ENCODE data around the gene THADA. TPM values are rescaled to one million over a fixed set of nuclear protein-coding genes. Genes with fewer than 3 reads are reported as not detected.

THADA gene
- total RNA-seq, 1 donor from 2014 or later: 48.4 TPM

DNA sequence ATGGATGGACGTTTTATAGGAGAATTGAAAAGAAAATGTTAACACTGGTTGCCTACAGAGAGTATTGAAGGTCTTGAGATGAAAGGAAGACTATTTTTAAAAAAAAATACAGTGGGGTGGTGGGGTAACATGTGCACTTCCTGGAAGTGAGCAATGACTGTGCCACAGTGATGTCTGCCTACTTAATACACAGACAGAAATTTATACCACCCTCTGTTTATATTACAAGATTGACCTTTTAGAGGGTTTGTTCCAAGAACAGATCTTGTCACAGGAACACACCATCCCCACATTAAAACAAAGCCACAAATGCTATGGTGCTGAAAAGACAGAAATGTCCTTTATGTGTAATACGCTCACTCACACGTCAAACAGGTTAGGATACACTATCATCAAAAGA is 87.6 kb downstream of the THADA start:
- Mint-ChIP-seq H3K27ac (peak overlapping the region; percentile 59), H3K4me3 (ENCODE audit: low read depth) (no peak overlapping the region), H3K4me1 (ENCODE audit: low read depth) (peaks cover 35% of the 10 kb centered on the region), H3K27me3 (ENCODE audit: low read depth) (no peaks in the 10 kb centered on the region), H3K36me3 (ENCODE audit: low read depth) (peaks cover 55% of the 10 kb centered on the region), H3K9me3 (no peaks in the 10 kb centered on the region)
- intact Hi-C loops (cut with micrococcal nuclease): loop anchor here (1.0 to 5.0 kb wide), 2 partner anchors 34 to 51 kb away; no protein-coding TSS in a partner anchor
- no peak for DNase-seq (ENCODE audit: low spot score)

DNA sequence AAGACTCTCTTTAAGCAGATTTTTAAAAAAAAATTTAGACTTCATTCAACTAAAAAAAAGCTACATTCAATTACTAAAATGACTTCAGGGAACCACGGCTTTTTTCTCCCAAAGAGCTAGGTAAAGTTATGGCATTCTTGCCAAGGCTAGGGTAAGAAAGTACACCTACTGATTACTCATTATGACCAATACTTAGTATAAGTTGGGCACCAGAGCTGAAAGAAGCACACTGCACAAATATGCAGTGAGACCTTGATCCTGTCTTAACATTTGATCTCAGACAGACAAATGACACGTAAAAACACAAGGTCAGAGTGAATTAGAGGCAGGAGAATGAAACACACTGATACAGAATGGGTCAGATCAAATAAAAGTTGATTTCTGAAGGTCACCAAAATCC is 88.7 kb downstream of the THADA start:
- intact Hi-C loops (cut with micrococcal nuclease): loop anchor here (5.0 kb wide), 1 partner anchor 35 kb away; no protein-coding TSS in a partner anchor
- Mint-ChIP-seq H3K27me3 (ENCODE audit: low read depth) (no peaks in the 10 kb centered on the region), H3K27ac (peak overlapping the region; percentile 48), H3K36me3 (ENCODE audit: low read depth) (peaks cover 52% of the 10 kb centered on the region), H3K4me1 (ENCODE audit: low read depth) (peaks cover 32% of the 10 kb centered on the region), H3K4me3 (ENCODE audit: low read depth) (no peak overlapping the region), H3K9me3 (no peaks in the 10 kb centered on the region)
- no peak for DNase-seq (ENCODE audit: low spot score)

DNA sequence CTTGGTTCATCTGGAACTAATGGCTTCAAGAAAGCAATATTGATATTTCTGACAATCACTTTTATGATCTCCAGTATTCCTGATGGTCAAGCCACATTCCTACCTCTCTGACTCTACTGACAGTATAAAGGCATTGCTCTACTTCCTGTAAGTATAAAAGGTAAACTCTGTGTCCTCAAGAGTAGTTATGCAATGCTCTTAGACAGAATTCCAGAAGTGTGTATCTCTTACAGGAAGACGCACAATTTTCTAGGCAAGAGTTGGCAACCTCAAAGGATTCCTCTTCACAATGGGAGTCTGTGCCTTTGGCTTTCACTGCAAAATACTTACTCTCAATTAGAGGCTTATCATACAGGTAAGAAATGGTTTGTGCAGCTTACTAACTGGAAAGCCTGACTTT is 100.1 kb downstream of the THADA start:
- DNase-seq (ENCODE audit: low spot score): no peak
- intact Hi-C loops (cut with micrococcal nuclease): no loop called here
- Mint-ChIP-seq H3K27me3 (ENCODE audit: low read depth) (no peaks in the 10 kb centered on the region), H3K4me3 (ENCODE audit: low read depth) (no peak overlapping the region), H3K4me1 (ENCODE audit: low read depth) (peaks cover 2% of the 10 kb centered on the region), H3K9me3 (no peaks in the 10 kb centered on the region), H3K36me3 (ENCODE audit: low read depth) (peaks cover 50% of the 10 kb centered on the region), H3K27ac (no peak overlapping the region)

- Mint-ChIP-seq H3K4me3 (ENCODE audit: low read depth) (no peak overlapping the region), H3K27ac (no peak overlapping the region), H3K9me3 (no peaks in the 10 kb centered on the region), H3K4me1 (ENCODE audit: low read depth) (no peaks in the 10 kb centered on the region), H3K36me3 (ENCODE audit: low read depth) (peaks cover 41% of the 10 kb centered on the region), H3K27me3 (ENCODE audit: low read depth) (no peaks in the 10 kb centered on the region)
- intact Hi-C loops (cut with micrococcal nuclease): no loop called here
- DNase-seq (ENCODE audit: low spot score): no peak
These were observed 101.9 kb downstream of the THADA start for GRCh38 chr2:43493954-43494353.

GRCh38 chr2:43491065-43491639 is 104.7 kb downstream of the THADA start:
- Mint-ChIP-seq H3K9me3 (no peaks in the 10 kb centered on the region), H3K4me1 (ENCODE audit: low read depth) (peaks cover 6% of the 10 kb centered on the region), H3K4me3 (ENCODE audit: low read depth) (no peak overlapping the region), H3K27me3 (ENCODE audit: low read depth) (no peaks in the 10 kb centered on the region), H3K27ac (no peak overlapping the region), H3K36me3 (ENCODE audit: low read depth) (peaks cover 18% of the 10 kb centered on the region)
- intact Hi-C loops (cut with micrococcal nuclease): no loop called here
- no peak for DNase-seq (ENCODE audit: low spot score)

GRCh38 chr2:43490252-43490786 is 105.5 kb downstream of the THADA start:
- DNase-seq (ENCODE audit: low spot score): no peak
- intact Hi-C loops (cut with micrococcal nuclease): no loop called here
- Mint-ChIP-seq H3K27ac (no peak overlapping the region), H3K4me1 (ENCODE audit: low read depth) (peaks cover 10% of the 10 kb centered on the region), H3K9me3 (no peaks in the 10 kb centered on the region), H3K27me3 (ENCODE audit: low read depth) (no peaks in the 10 kb centered on the region), H3K4me3 (ENCODE audit: low read depth) (no peak overlapping the region), H3K36me3 (ENCODE audit: low read depth) (peaks cover 11% of the 10 kb centered on the region)

GRCh38 chr2:43488737-43489136 is 107.1 kb downstream of the THADA start:
- no peak overlapping the region for H3K27ac Mint-ChIP-seq
- no peaks in the 10 kb centered on the region for H3K27me3 Mint-ChIP-seq (ENCODE audit: low read depth)
- H3K4me1 Mint-ChIP-seq (ENCODE audit: low read depth): peaks cover 10% of the 10 kb centered on the region
- H3K9me3 Mint-ChIP-seq: no peaks in the 10 kb centered on the region
- DNase-seq (ENCODE audit: low spot score): no peak
- no peak overlapping the region for H3K4me3 Mint-ChIP-seq (ENCODE audit: low read depth)
- peaks cover 10% of the 10 kb centered on the region for H3K36me3 Mint-ChIP-seq (ENCODE audit: low read depth)
- intact Hi-C loops (cut with micrococcal nuclease): no loop called here

- Mint-ChIP-seq H3K4me1 (ENCODE audit: low read depth) (peaks cover 19% of the 10 kb centered on the region), H3K36me3 (ENCODE audit: low read depth) (peaks cover 14% of the 10 kb centered on the region), H3K27ac (no peak overlapping the region), H3K27me3 (ENCODE audit: low read depth) (no peaks in the 10 kb centered on the region), H3K4me3 (ENCODE audit: low read depth) (no peak overlapping the region), H3K9me3 (no peaks in the 10 kb centered on the region)
- no peak for DNase-seq (ENCODE audit: low spot score)
- intact Hi-C loops (cut with micrococcal nuclease): no loop called here
These were observed 109.2 kb downstream of the THADA start for GRCh38 chr2:43486603-43487002.

GRCh38 chr2:43484323-43484930 is 111.4 kb downstream of the THADA start:
- Mint-ChIP-seq H3K4me1 (ENCODE audit: low read depth) (peaks cover 26% of the 10 kb centered on the region), H3K36me3 (ENCODE audit: low read depth) (peaks cover 24% of the 10 kb centered on the region), H3K9me3 (no peaks in the 10 kb centered on the region), H3K27ac (no peak overlapping the region), H3K4me3 (ENCODE audit: low read depth) (no peak overlapping the region), H3K27me3 (ENCODE audit: low read depth) (no peaks in the 10 kb centered on the region)
- intact Hi-C loops (cut with micrococcal nuclease): loop anchor here (1.0 to 5.0 kb wide), 5 partner anchors 58 to 538 kb away; no protein-coding TSS in a partner anchor
- no peak for DNase-seq (ENCODE audit: low spot score)

DNA sequence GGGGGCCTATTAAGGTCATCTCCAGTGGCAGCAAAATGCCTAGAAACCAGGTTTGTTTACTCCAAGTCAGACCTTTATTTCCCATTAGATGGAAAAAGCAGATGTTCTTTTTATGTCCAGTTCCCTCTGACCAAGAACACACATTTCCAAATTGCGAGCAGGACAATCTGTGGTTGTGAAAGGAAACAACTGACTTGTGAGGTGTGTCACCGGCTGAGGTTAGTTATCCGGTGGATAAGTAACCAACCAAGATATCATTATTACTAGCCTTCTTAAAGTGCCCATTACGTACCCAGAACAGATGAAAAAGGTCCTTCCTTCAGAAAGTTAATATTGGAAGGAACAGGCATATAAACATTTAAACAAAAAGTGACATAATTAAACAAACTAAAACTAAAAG is 112.9 kb downstream of the THADA start:
- Mint-ChIP-seq H3K4me3 (ENCODE audit: low read depth) (no peak overlapping the region), H3K4me1 (ENCODE audit: low read depth) (peaks cover 32% of the 10 kb centered on the region), H3K27ac (no peak overlapping the region), H3K9me3 (no peaks in the 10 kb centered on the region), H3K27me3 (ENCODE audit: low read depth) (no peaks in the 10 kb centered on the region), H3K36me3 (ENCODE audit: low read depth) (peaks cover 24% of the 10 kb centered on the region)
- intact Hi-C loops (cut with micrococcal nuclease): loop anchor here (5.0 kb wide), 2 partner anchors 231 to 351 kb away; no protein-coding TSS in a partner anchor
- no peak for DNase-seq (ENCODE audit: low spot score)

DNA sequence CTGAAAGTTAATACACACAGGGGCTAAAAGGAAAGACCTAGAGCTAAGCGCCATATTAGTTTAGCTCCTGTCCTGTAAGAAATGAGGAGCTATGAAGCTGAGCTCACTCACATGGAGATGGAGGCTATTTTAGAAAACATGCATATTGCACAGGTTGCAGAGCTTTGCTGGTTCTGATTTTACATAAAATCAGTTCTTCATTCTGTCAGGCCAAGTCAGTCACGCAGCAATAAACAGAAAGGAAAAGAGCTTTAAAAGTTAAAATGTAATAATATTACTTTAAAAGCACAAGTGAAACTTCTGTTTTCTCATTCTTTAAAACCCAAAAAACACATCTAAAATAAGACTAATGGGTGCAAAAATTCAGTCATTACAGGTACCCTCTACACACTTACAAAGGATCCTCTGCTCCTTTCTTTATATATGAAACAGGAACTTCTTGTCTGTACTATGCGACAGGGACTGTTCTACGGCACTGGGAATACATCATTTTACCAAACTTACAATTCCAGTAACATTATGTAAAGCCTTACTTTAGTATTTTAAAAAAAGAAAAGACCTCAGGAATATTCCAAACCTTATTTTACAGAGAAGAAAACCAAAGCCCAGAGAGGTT is 113.8 kb downstream of the THADA start:
- Mint-ChIP-seq H3K27me3 (ENCODE audit: low read depth) (no peaks in the 10 kb centered on the region), H3K27ac (no peak overlapping the region), H3K4me1 (ENCODE audit: low read depth) (peaks cover 30% of the 10 kb centered on the region), H3K36me3 (ENCODE audit: low read depth) (peaks cover 27% of the 10 kb centered on the region), H3K4me3 (ENCODE audit: low read depth) (no peak overlapping the region), H3K9me3 (no peaks in the 10 kb centered on the region)
- intact Hi-C loops (cut with micrococcal nuclease): loop anchor here (5.0 kb wide), 2 partner anchors 230 to 350 kb away; no protein-coding TSS in a partner anchor
- no peak for DNase-seq (ENCODE audit: low spot score)

DNA sequence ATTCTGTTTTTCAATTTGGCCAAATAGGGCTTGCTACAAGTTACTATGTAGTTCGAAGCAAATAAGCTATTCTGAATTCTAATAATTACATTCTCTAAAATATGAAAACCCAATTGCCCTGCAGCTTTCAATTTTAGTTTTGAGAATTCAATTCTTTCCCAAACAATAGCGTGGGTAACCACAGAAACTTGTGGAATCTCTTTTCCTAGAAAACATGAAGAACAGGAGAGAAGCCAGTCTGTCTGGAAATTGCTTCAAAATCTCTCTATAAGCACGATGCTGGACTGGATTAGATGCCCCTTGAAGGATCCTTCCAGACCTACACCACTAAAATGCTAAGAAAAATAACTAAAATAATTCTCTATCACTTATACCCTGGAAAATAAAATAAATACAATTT is 115.0 kb downstream of the THADA start:
- Mint-ChIP-seq H3K27ac (no peak overlapping the region), H3K4me1 (ENCODE audit: low read depth) (peaks cover 24% of the 10 kb centered on the region), H3K36me3 (ENCODE audit: low read depth) (peaks cover 27% of the 10 kb centered on the region), H3K4me3 (ENCODE audit: low read depth) (no peak overlapping the region), H3K27me3 (ENCODE audit: low read depth) (no peaks in the 10 kb centered on the region), H3K9me3 (no peaks in the 10 kb centered on the region)
- no peak for DNase-seq (ENCODE audit: low spot score)
- intact Hi-C loops (cut with micrococcal nuclease): loop anchor here (5.0 kb wide), 2 partner anchors 229 to 349 kb away; no protein-coding TSS in a partner anchor
